ENCODE data around the gene TM4SF4.

The TM4SF4 gene

DNA sequence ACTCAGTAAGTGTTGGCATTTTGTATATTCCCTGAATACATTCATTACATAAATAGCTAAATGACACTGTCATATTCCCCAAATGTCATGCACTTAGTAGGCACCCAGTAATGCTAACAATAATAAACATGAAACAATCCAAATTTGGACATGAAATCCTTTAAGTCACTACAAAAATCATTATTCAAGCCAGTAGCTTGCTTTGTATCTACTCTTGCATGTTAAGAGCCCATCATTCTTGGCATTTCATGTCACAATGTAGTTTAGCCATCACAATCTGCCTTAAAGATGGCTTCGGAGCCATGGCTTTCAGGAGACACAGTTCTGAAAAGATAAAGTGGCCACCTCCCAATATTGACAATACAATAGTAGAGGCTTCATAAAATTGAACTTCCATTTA lies 32.9 kb upstream of the TM4SF4 start:
- TF ChIP-seq, protein P1, sequence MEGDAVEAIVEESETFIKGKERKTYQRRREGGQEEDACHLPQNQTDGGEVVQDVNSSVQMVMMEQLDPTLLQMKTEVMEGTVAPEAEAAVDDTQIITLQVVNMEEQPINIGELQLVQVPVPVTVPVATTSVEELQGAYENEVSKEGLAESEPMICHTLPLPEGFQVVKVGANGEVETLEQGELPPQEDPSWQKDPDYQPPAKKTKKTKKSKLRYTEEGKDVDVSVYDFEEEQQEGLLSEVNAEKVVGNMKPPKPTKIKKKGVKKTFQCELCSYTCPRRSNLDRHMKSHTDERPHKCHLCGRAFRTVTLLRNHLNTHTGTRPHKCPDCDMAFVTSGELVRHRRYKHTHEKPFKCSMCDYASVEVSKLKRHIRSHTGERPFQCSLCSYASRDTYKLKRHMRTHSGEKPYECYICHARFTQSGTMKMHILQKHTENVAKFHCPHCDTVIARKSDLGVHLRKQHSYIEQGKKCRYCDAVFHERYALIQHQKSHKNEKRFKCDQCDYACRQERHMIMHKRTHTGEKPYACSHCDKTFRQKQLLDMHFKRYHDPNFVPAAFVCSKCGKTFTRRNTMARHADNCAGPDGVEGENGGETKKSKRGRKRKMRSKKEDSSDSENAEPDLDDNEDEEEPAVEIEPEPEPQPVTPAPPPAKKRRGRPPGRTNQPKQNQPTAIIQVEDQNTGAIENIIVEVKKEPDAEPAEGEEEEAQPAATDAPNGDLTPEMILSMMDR (conservative IDR thresholded peaks at IDR 0.05; ENCODE audit: low read length) = no peak
- no peak for TF ChIP-seq EZH2phosphoT487 (IDR thresholded peaks at IDR 0.05; ENCODE audit: borderline replicate concordance)
- no peak overlapping the region for H2AFZ ChIP-seq (ENCODE audit: low read length)
- H3K4me2 ChIP-seq (ENCODE audit: low read depth, low read length, poor library complexity, severe bottlenecking) = no peak overlapping the region

DNA sequence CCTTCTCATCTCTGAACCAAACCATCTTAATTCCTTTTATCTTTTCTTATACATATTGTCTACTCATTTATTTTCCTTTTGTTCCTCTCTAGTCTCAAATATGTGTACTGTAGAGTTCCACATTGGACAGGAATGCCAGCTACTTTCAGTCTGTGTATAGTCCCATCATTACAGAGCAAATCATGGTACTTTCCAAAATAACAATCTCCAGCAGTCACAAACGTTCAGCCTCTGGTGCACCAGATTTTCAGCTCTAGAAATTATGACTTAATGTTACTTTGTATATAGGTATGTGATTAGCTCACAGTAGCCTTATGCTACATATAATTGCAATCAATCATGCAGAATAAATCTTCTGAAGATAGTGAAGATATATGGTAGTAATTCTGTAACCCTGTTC lies 32.5 kb upstream of the TM4SF4 start:
- no peaks in the 10 kb centered on the region for H3K79me2 ChIP-seq (ENCODE audit: insufficient read depth, low read length)
- no peaks in the 10 kb centered on the region for H4K20me1 ChIP-seq (ENCODE audit: insufficient read depth, low read length, poor library complexity, severe bottlenecking)
- no peak overlapping the region for H2AFZ ChIP-seq (ENCODE audit: low read length)
- no peaks in the 10 kb centered on the region for H3K27me3 ChIP-seq (ENCODE audit: insufficient read depth, low read length, poor library complexity, severe bottlenecking)
- H3F3A ChIP-seq (ENCODE audit: low read depth) = no peaks in the 10 kb centered on the region
- no peaks in the 10 kb centered on the region for H3K9me2 ChIP-seq (replicated peaks; ENCODE audit: low read depth, low read length)
- H3K4me3 ChIP-seq (ENCODE audit: low read length, poor library complexity, severe bottlenecking) = no peak overlapping the region
- H3K4me2 ChIP-seq (ENCODE audit: low read depth, low read length, poor library complexity, severe bottlenecking) = no peak overlapping the region
- H3K9ac ChIP-seq (ENCODE audit: low read depth, low read length, poor library complexity, severe bottlenecking) = no peak overlapping the region
- no peak for TF ChIP-seq EZH2phosphoT487 (IDR thresholded peaks at IDR 0.05; ENCODE audit: borderline replicate concordance)
- TF ChIP-seq, protein P1 (conservative IDR thresholded peaks at IDR 0.05; ENCODE audit: low read length) = no peak
- H3K36me3 ChIP-seq (ENCODE audit: insufficient read depth, low read length) = no peaks in the 10 kb centered on the region
- no peaks in the 10 kb centered on the region for H3K9me3 ChIP-seq (ENCODE audit: insufficient read depth, low read depth, low read length)
- peaks cover 15% of the 10 kb centered on the region for H3K4me1 ChIP-seq (ENCODE audit: insufficient read depth, low read length, poor library complexity, severe bottlenecking)

More for the DNA sequence above, 32.9 kb upstream of the TM4SF4 start:
- no peak overlapping the region for H3K4me3 ChIP-seq (ENCODE audit: low read length, poor library complexity, severe bottlenecking)
- H3K9me3 ChIP-seq (ENCODE audit: insufficient read depth, low read depth, low read length) = no peaks in the 10 kb centered on the region
- H3K9me2 ChIP-seq (replicated peaks; ENCODE audit: low read depth, low read length) = no peaks in the 10 kb centered on the region
- no peaks in the 10 kb centered on the region for H3K79me2 ChIP-seq (ENCODE audit: insufficient read depth, low read length)
- H3K36me3 ChIP-seq (ENCODE audit: insufficient read depth, low read length) = no peaks in the 10 kb centered on the region
- H3K27me3 ChIP-seq (ENCODE audit: insufficient read depth, low read length, poor library complexity, severe bottlenecking) = no peaks in the 10 kb centered on the region
- H4K20me1 ChIP-seq (ENCODE audit: insufficient read depth, low read length, poor library complexity, severe bottlenecking) = no peaks in the 10 kb centered on the region
- H3K4me1 ChIP-seq (ENCODE audit: insufficient read depth, low read length, poor library complexity, severe bottlenecking) = peaks cover 15% of the 10 kb centered on the region
- H3F3A ChIP-seq (ENCODE audit: low read depth) = no peaks in the 10 kb centered on the region
- no peak overlapping the region for H3K9ac ChIP-seq (ENCODE audit: low read depth, low read length, poor library complexity, severe bottlenecking)

DNA sequence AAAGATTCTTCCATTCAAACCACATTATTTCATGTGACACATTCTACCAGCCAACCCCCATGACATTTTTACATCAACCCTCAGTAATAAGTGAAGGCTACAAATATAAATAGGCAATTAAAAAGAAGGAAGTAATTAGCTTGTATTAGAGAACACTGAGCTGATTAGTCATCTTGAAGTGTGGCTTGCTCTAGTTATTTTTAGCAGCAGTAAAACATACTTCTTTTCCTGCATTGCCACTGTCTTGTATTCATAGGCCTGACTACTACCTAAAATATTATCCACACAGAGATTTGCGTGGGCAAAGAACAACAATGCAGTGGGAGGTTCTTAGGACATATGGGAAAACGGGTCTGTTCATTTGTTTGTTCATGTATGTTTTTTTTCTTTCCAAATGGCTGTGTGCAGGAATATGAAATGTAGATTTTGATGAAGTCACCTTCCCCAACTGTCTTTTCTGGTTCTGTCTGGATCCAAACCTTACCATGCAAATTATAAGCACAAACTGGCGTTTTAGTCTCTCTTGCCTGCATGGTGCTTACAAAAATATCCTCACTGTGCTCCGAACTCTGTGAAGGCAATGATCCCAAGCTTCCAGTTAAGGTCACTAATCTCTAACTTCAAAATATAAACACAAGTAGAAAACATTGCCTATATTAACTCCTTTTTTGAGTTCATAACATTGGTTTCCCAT lies 31.5 kb upstream of the TM4SF4 start:
- no peak overlapping the region for H3K9ac ChIP-seq (ENCODE audit: low read depth, low read length, poor library complexity, severe bottlenecking)
- no peak overlapping the region for H2AFZ ChIP-seq (ENCODE audit: low read length)
- no peaks in the 10 kb centered on the region for H3K36me3 ChIP-seq (ENCODE audit: insufficient read depth, low read length)
- no peaks in the 10 kb centered on the region for H3K79me2 ChIP-seq (ENCODE audit: insufficient read depth, low read length)
- H3K27me3 ChIP-seq (ENCODE audit: insufficient read depth, low read length, poor library complexity, severe bottlenecking) = no peaks in the 10 kb centered on the region
- peaks cover 15% of the 10 kb centered on the region for H3K4me1 ChIP-seq (ENCODE audit: insufficient read depth, low read length, poor library complexity, severe bottlenecking)
- H3K4me2 ChIP-seq (ENCODE audit: low read depth, low read length, poor library complexity, severe bottlenecking) = no peak overlapping the region
- H3K4me3 ChIP-seq (ENCODE audit: low read length, poor library complexity, severe bottlenecking) = no peak overlapping the region
- no peaks in the 10 kb centered on the region for H4K20me1 ChIP-seq (ENCODE audit: insufficient read depth, low read length, poor library complexity, severe bottlenecking)
- TF ChIP-seq, protein P1 (conservative IDR thresholded peaks at IDR 0.05; ENCODE audit: low read length) = no peak
- no peak for TF ChIP-seq EZH2phosphoT487 (IDR thresholded peaks at IDR 0.05; ENCODE audit: borderline replicate concordance)
- H3F3A ChIP-seq (ENCODE audit: low read depth) = no peaks in the 10 kb centered on the region
- H3K9me3 ChIP-seq (ENCODE audit: insufficient read depth, low read depth, low read length) = no peaks in the 10 kb centered on the region
- H3K9me2 ChIP-seq (replicated peaks; ENCODE audit: low read depth, low read length) = no peaks in the 10 kb centered on the region

Measured in Loucy (cell line).